ENCODE results near the gene CFL1.

GRCh38 chr11:65863889-65864705, 6.1 kb upstream of the CFL1 start:
- TF ChIP-seq EZH2 (IDR thresholded peaks at IDR 0.05) (no peak), FOXP2 (optimal IDR thresholded peaks at IDR 0.05; ENCODE audit: control extremely low read depth, extremely low read length, insufficient read depth) (no peak)

All from SK-N-MC (cell line).